Stimulated activated CD4-positive, alpha-beta T cell treated with anti-CD3 and anti-CD28 coated beads, Interleukin-2, amount 100 ng/mL, for 4 hours (primary cell): ENCODE results near the gene SENP5.
"Not testable (repeated sequence)": the region's sequence is repeated elsewhere in the genome, so short reads cannot be mapped to it uniquely, and the experiment has no call there.

Experiments used
- DNase-seq: peaks from one replicate; pipeline ENCODE4 v3.0.0-alpha.2; 2020; ENCODE audit warnings: low read depth

Gene SENP5

GRCh38 chr3:196867507-196868296, at the start of gene SENP5:
Gene SENP5, plus strand, starts transcription at chr3:196867920. Its CDS starts 17,262 bp downstream, at chr3:196885182.
- DNase-seq = peak; percentile 82

- DNase-seq = no peak
Measured at GRCh38 chr3:196821806-196822355, 45.8 kb upstream of the SENP5 start.

- DNase-seq = not testable (repeated sequence)
Measured at GRCh38 chr3:196829651-196830050, 38.1 kb upstream of the SENP5 start.

GRCh38 chr3:196835086-196835485, 32.6 kb upstream of the SENP5 start:
- no peak for DNase-seq

- DNase-seq = not testable (repeated sequence)
Measured at GRCh38 chr3:196836626-196837025, 31.1 kb upstream of the SENP5 start.

- DNase-seq = peak; percentile 58
Measured at GRCh38 chr3:196837819-196838420, 29.8 kb upstream of the SENP5 start.

GRCh38 chr3:196839351-196839750, 28.4 kb upstream of the SENP5 start:
- DNase-seq = not testable (repeated sequence)

- no peak for DNase-seq
Measured at GRCh38 chr3:196842567-196843434, 24.9 kb upstream of the SENP5 start.

- no peak for DNase-seq
Measured at GRCh38 chr3:196843435-196844110, 24.1 kb upstream of the SENP5 start.

GRCh38 chr3:196844235-196845219, 23.2 kb upstream of the SENP5 start:
- DNase-seq = not testable (repeated sequence)

- not testable (repeated sequence) for DNase-seq
Measured at GRCh38 chr3:196848375-196848774, 19.3 kb upstream of the SENP5 start.

- no peak for DNase-seq
Measured at GRCh38 chr3:196849180-196849741, 18.5 kb upstream of the SENP5 start.

GRCh38 chr3:196863000-196863399, 4.7 kb upstream of the SENP5 start:
- not testable (repeated sequence) for DNase-seq

GRCh38 chr3:196867155-196867506, 589 bp upstream of the SENP5 start:
- DNase-seq = no peak

- no peak for DNase-seq
Measured at GRCh38 chr3:196868297-196868661, 559 bp downstream of the SENP5 start.

- DNase-seq = no peak
Measured at GRCh38 chr3:196872316-196872715, 4.6 kb downstream of the SENP5 start.

GRCh38 chr3:196874511-196875094, 6.9 kb downstream of the SENP5 start:
- not testable (repeated sequence) for DNase-seq

GRCh38 chr3:196875258-196875657, 7.5 kb downstream of the SENP5 start:
- DNase-seq = no peak

GRCh38 chr3:196883361-196883760, 15.6 kb downstream of the SENP5 start:
- no peak for DNase-seq

GRCh38 chr3:196886144-196886543, 18.4 kb downstream of the SENP5 start:
- no peak for DNase-seq
